ENCODE measurements around the gene MRPL12.

The MRPL12 gene

GRCh38 chr17:81700353-81701287 is 2.5 kb upstream of the MRPL12 start:
- TF ChIP-seq POLR2AphosphoS5 (IDR thresholded peaks at IDR 0.05; ENCODE audit: low read depth, low read length) (no peak; the same call in 1 of the 2 replicates), FOXP2 (optimal IDR thresholded peaks at IDR 0.05; ENCODE audit: borderline replicate concordance, extremely low read depth, extremely low read length, insufficient read depth) (no peak), TAF1 (IDR thresholded peaks at IDR 0.05; ENCODE audit: borderline replicate concordance, insufficient read depth, low read length) (no peak)

- TF ChIP-seq POLR2AphosphoS5 (IDR thresholded peaks at IDR 0.05; ENCODE audit: low read depth, low read length) (no peak; the same call in none of the 2 replicates), FOXP2 (optimal IDR thresholded peaks at IDR 0.05; ENCODE audit: borderline replicate concordance, extremely low read depth, extremely low read length, insufficient read depth) (no peak), TAF1 (IDR thresholded peaks at IDR 0.05; ENCODE audit: borderline replicate concordance, insufficient read depth, low read length) (no peak), SIN3A (IDR thresholded peaks at IDR 0.05; ENCODE audit: borderline replicate concordance, insufficient read depth, low read length) (no peak)
- TF ChIP-seq, protein P1, sequence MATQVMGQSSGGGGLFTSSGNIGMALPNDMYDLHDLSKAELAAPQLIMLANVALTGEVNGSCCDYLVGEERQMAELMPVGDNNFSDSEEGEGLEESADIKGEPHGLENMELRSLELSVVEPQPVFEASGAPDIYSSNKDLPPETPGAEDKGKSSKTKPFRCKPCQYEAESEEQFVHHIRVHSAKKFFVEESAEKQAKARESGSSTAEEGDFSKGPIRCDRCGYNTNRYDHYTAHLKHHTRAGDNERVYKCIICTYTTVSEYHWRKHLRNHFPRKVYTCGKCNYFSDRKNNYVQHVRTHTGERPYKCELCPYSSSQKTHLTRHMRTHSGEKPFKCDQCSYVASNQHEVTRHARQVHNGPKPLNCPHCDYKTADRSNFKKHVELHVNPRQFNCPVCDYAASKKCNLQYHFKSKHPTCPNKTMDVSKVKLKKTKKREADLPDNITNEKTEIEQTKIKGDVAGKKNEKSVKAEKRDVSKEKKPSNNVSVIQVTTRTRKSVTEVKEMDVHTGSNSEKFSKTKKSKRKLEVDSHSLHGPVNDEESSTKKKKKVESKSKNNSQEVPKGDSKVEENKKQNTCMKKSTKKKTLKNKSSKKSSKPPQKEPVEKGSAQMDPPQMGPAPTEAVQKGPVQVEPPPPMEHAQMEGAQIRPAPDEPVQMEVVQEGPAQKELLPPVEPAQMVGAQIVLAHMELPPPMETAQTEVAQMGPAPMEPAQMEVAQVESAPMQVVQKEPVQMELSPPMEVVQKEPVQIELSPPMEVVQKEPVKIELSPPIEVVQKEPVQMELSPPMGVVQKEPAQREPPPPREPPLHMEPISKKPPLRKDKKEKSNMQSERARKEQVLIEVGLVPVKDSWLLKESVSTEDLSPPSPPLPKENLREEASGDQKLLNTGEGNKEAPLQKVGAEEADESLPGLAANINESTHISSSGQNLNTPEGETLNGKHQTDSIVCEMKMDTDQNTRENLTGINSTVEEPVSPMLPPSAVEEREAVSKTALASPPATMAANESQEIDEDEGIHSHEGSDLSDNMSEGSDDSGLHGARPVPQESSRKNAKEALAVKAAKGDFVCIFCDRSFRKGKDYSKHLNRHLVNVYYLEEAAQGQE (IDR thresholded peaks at IDR 0.05; ENCODE audit: insufficient read depth in 1 of 2, low read depth in 2 of 2, low read length in 2 of 2): no peak
These were observed 1.7 kb upstream of the MRPL12 start for GRCh38 chr17:81701288-81702071.

- no peak for TF ChIP-seq SIN3A (IDR thresholded peaks at IDR 0.05; ENCODE audit: borderline replicate concordance, insufficient read depth, low read length)
- 0 out of 2 replicates have a peak, but pooled peaks have one; percentile 26 for TF ChIP-seq POLR2AphosphoS5 (IDR thresholded peaks at IDR 0.05; ENCODE audit: low read depth, low read length)
These were observed 834 bp downstream of the MRPL12 start for GRCh38 chr17:81703747-81704654.

- TF ChIP-seq TAF1 (IDR thresholded peaks at IDR 0.05; ENCODE audit: borderline replicate concordance, insufficient read depth, low read length) (no peak), POLR2AphosphoS5 (IDR thresholded peaks at IDR 0.05; ENCODE audit: low read depth, low read length) (peak; percentile 24; the same call in 1 of the 2 replicates)
These were observed 2.5 kb downstream of the MRPL12 start for GRCh38 chr17:81705518-81706231.

- no peak for TF ChIP-seq FOXP2 (optimal IDR thresholded peaks at IDR 0.05; ENCODE audit: borderline replicate concordance, extremely low read depth, extremely low read length, insufficient read depth)
- TF ChIP-seq, protein P1 (IDR thresholded peaks at IDR 0.05; ENCODE audit: insufficient read depth in 1 of 2, low read depth in 2 of 2, low read length in 2 of 2): no peak
- no peak for TF ChIP-seq SIN3A (IDR thresholded peaks at IDR 0.05; ENCODE audit: borderline replicate concordance, insufficient read depth, low read length)
- no peak for TF ChIP-seq TAF1 (IDR thresholded peaks at IDR 0.05; ENCODE audit: borderline replicate concordance, insufficient read depth, low read length)
- TF ChIP-seq POLR2AphosphoS5 (IDR thresholded peaks at IDR 0.05; ENCODE audit: low read depth, low read length): no peak
These were observed 3.1 kb downstream of the MRPL12 start for GRCh38 chr17:81706232-81706611.
